GM19455 (cell line): ENCODE results near the gene CDC37L1.

ENCODE experiments used
- ATAC-seq: cut with Tn5 transposase; IDR thresholded peaks from one replicate; pipeline ENCODE4 v1.9.1; 2021; ENCODE audit not compliant: unreplicated experiment

The CDC37L1 gene

GRCh38 chr9:4667681-4668080 is 11.7 kb upstream of the CDC37L1 start:
- ATAC-seq: no peak

GRCh38 chr9:4668604-4669003 is 10.8 kb upstream of the CDC37L1 start:
- ATAC-seq: no peak

- no peak for ATAC-seq
Observed at GRCh38 chr9:4669890-4670289, 9.5 kb upstream of the CDC37L1 start.

- no peak for ATAC-seq
Observed at GRCh38 chr9:4670591-4670990, 8.8 kb upstream of the CDC37L1 start.

- no peak for ATAC-seq
Observed at GRCh38 chr9:4671737-4672136, 7.6 kb upstream of the CDC37L1 start.

GRCh38 chr9:4674783-4675182 is 4.6 kb upstream of the CDC37L1 start:
- no peak for ATAC-seq

GRCh38 chr9:4677392-4677791 is 2.0 kb upstream of the CDC37L1 start:
- no peak for ATAC-seq

GRCh38 chr9:4678679-4679267 is 596 bp upstream of the CDC37L1 start:
- peak; percentile 13 for ATAC-seq

- no peak for ATAC-seq
Observed at GRCh38 chr9:4680173-4680525, 780 bp downstream of the CDC37L1 start.

- no peak for ATAC-seq
Observed at GRCh38 chr9:4680750-4681149, 1.4 kb downstream of the CDC37L1 start.

- ATAC-seq: no peak
Observed at GRCh38 chr9:4684820-4685219, 5.5 kb downstream of the CDC37L1 start.

- no peak for ATAC-seq
Observed at GRCh38 chr9:4686112-4686511, 6.7 kb downstream of the CDC37L1 start.

- no peak for ATAC-seq
Observed at GRCh38 chr9:4686584-4686983, 7.2 kb downstream of the CDC37L1 start.

GRCh38 chr9:4689021-4689420 is 9.7 kb downstream of the CDC37L1 start:
- no peak for ATAC-seq

- no peak for ATAC-seq
Observed at GRCh38 chr9:4689687-4690104, 10.3 kb downstream of the CDC37L1 start.

GRCh38 chr9:4690144-4690543 is 10.8 kb downstream of the CDC37L1 start:
- no peak for ATAC-seq

GRCh38 chr9:4691795-4692194 is 12.4 kb downstream of the CDC37L1 start:
- no peak for ATAC-seq

- ATAC-seq: no peak
Observed at GRCh38 chr9:4700091-4700490, 20.7 kb downstream of the CDC37L1 start.

GRCh38 chr9:4700932-4701331 is 21.6 kb downstream of the CDC37L1 start:
- no peak for ATAC-seq

GRCh38 chr9:4701526-4701925 is 22.2 kb downstream of the CDC37L1 start:
- no peak for ATAC-seq

GRCh38 chr9:4704129-4704528 is 24.8 kb downstream of the CDC37L1 start:
- no peak for ATAC-seq

- no peak for ATAC-seq
Observed at GRCh38 chr9:4706021-4706420, 26.7 kb downstream of the CDC37L1 start.

- ATAC-seq: no peak
Observed at GRCh38 chr9:4706971-4707622, 27.7 kb downstream of the CDC37L1 start.
